Measurements from ENCODE around the gene CCDC54.

GRCh38 chr3:107373896-107374295, 3.3 kb upstream of the CCDC54 start:
- TF ChIP-seq POLR2A (IDR thresholded peaks at IDR 0.05) (no peak), CTCF (IDR thresholded peaks at IDR 0.05) (no peak)
